ENCODE measurements around the gene ERP29. TPM values are rescaled to one million over a fixed set of nuclear protein-coding genes. Genes with fewer than 3 reads are reported as not detected.

Gene ERP29
- total RNA-seq: 114 and 159 TPM in 2 replicates

GRCh38 chr12:112012775-112013600, at the start of gene ERP29, which contains the start of gene TMEM116:
TSS of gene ERP29 (plus strand) at chr12:112013426. CDS start at chr12:112013466, 40 bp downstream.
TSS of gene TMEM116 (minus strand) at chr12:112013165. CDS start at chr12:112005270, 7,895 bp downstream.
- H3K4me3 ChIP-seq (ENCODE audit: low read depth, low read length): peak within 1 kb of the TSS; percentile 78
- peaks cover 6% of the 10 kb centered on the region for H3K36me3 ChIP-seq (ENCODE audit: control insufficient read depth, insufficient read depth, low read length)
- H3K27me3 ChIP-seq (ENCODE audit: control insufficient read depth, insufficient read depth, low read length): no peaks in the 10 kb centered on the region
- peak; percentile 93 for DNase-seq (ENCODE audit: low read depth)
- TF ChIP-seq, protein P1, sequence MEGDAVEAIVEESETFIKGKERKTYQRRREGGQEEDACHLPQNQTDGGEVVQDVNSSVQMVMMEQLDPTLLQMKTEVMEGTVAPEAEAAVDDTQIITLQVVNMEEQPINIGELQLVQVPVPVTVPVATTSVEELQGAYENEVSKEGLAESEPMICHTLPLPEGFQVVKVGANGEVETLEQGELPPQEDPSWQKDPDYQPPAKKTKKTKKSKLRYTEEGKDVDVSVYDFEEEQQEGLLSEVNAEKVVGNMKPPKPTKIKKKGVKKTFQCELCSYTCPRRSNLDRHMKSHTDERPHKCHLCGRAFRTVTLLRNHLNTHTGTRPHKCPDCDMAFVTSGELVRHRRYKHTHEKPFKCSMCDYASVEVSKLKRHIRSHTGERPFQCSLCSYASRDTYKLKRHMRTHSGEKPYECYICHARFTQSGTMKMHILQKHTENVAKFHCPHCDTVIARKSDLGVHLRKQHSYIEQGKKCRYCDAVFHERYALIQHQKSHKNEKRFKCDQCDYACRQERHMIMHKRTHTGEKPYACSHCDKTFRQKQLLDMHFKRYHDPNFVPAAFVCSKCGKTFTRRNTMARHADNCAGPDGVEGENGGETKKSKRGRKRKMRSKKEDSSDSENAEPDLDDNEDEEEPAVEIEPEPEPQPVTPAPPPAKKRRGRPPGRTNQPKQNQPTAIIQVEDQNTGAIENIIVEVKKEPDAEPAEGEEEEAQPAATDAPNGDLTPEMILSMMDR (IDR thresholded peaks at IDR 0.05; ENCODE audit: insufficient read depth, low read length, severe bottlenecking): peak; percentile 68
- FAIRE-seq: no peak

- Histone ChIP-seq H3K27me3 (ENCODE audit: control insufficient read depth, insufficient read depth, low read length) (no peaks in the 10 kb centered on the region), H3K4me3 (ENCODE audit: low read depth, low read length) (no peak overlapping the region), H3K36me3 (ENCODE audit: control insufficient read depth, insufficient read depth, low read length) (no peaks in the 10 kb centered on the region)
- TF ChIP-seq, protein P1 (IDR thresholded peaks at IDR 0.05; ENCODE audit: insufficient read depth, low read length, severe bottlenecking): no peak
- FAIRE-seq (no peak), DNase-seq (ENCODE audit: low read depth) (no peak)
Observed at GRCh38 chr12:111964935-111965334, 48.3 kb upstream of the ERP29 start.

- H3K4me3 ChIP-seq (ENCODE audit: low read depth, low read length): no peak overlapping the region
- DNase-seq (ENCODE audit: low read depth): no peak
- H3K27me3 ChIP-seq (ENCODE audit: control insufficient read depth, insufficient read depth, low read length): no peaks in the 10 kb centered on the region
- no peak for FAIRE-seq
- H3K36me3 ChIP-seq (ENCODE audit: control insufficient read depth, insufficient read depth, low read length): no peaks in the 10 kb centered on the region
- TF ChIP-seq, protein P1 (IDR thresholded peaks at IDR 0.05; ENCODE audit: insufficient read depth, low read length, severe bottlenecking): no peak
Observed at GRCh38 chr12:111971800-111972199, 41.4 kb upstream of the ERP29 start.

DNA sequence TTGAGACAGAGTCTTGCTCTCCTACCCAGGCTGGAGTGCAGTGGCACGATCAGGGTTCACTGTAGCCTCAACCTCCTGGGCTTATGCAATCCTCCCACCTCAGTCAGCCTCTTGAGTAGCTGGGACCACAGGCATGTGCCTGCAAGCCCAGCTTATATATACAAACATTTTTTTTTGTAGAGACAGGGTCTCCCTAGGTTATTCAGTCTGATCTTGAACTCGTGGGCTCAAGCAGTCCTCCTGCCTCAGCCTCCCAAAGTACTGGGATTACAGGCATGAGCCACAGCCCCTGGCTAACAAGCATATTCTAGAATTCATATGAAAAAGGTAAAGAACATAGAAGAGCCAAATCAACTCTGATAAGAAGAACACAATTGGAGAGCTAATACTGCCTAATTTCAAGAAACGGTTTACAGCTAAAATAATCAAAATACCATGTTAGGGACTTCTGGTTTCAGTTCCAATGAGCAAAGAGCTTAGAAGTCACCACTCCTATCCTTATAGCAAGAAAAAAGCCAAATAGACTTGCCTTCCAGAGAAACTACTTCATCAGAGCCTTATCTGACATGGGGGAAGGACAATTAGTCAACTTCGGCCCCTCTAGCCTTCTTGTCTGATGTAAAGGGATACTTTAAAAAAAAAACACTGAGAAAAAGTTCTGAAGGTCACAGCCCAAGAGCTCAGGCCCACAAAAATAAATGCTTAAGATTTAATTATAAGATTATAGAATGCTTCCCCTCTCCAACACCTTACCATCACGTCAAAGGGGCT, 37.9 kb upstream of the ERP29 start:
- no peak overlapping the region for H3K4me3 ChIP-seq (ENCODE audit: low read depth, low read length)
- no peaks in the 10 kb centered on the region for H3K36me3 ChIP-seq (ENCODE audit: control insufficient read depth, insufficient read depth, low read length)
- DNase-seq (ENCODE audit: low read depth) (peak; percentile 72), FAIRE-seq (no peak)
- TF ChIP-seq, protein P1 (IDR thresholded peaks at IDR 0.05; ENCODE audit: insufficient read depth, low read length, severe bottlenecking): no peak
- H3K27me3 ChIP-seq (ENCODE audit: control insufficient read depth, insufficient read depth, low read length): no peaks in the 10 kb centered on the region

GRCh38 chr12:111976291-111976690, 36.9 kb upstream of the ERP29 start:
- DNase-seq (ENCODE audit: low read depth): peak; percentile 51
- H3K27me3 ChIP-seq (ENCODE audit: control insufficient read depth, insufficient read depth, low read length): no peaks in the 10 kb centered on the region
- no peaks in the 10 kb centered on the region for H3K36me3 ChIP-seq (ENCODE audit: control insufficient read depth, insufficient read depth, low read length)
- no peak overlapping the region for H3K4me3 ChIP-seq (ENCODE audit: low read depth, low read length)
- TF ChIP-seq, protein P1 (IDR thresholded peaks at IDR 0.05; ENCODE audit: insufficient read depth, low read length, severe bottlenecking): no peak
- no peak for FAIRE-seq
